Nucleus accumbens (tissue), 56 donors: ENCODE results near the gene HBB.

ENCODE experiments used
- DNase-seq, 56 donors: peaks; one replicate each; lab custom pipeline; 2025; lab: John Stamatoyannopoulos, UW

HBB gene

DNA sequence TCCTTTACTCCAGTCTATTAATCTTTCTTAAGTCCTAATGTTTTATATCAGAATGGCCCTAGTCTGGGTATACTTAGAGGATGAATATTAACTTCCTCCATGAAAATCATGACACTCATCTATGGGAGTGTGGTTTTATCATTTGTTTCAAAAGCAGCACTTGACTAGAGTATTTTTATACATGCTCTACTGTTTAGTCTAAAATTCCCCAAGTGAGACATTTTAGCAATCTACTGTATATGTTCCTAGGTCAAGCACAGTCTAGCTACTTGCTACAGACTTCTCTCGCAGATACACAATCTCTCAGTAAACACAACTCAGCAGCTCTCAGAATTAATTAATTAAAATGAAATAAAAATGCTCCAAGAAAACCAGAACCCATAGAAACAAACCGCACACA lies 2.9 kb upstream of the HBB start:
- no peak for DNase-seq

- DNase-seq = no peak
Measured at GRCh38 chr11:5229356-5229755, 2.5 kb upstream of the HBB start.

DNA sequence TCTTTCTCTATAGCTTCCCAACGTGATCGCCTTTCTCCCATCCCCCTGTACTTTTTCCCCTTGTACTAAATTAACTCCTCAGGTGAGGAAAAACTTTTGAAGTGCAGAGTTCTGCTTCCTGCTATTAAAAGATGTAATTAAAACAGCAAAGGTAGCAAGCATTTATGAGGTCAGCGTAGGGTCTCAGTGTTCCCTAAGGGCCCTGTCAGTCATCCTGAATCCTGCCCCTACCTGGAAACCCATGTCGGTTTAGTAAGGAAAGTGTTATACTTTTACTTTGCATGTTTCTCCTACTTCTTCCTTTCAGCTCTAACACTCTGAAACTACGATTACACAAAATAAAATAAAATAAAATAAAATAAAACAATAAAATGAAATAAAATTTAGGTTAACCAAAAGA lies 1.3 kb upstream of the HBB start:
- no peak for DNase-seq

DNA sequence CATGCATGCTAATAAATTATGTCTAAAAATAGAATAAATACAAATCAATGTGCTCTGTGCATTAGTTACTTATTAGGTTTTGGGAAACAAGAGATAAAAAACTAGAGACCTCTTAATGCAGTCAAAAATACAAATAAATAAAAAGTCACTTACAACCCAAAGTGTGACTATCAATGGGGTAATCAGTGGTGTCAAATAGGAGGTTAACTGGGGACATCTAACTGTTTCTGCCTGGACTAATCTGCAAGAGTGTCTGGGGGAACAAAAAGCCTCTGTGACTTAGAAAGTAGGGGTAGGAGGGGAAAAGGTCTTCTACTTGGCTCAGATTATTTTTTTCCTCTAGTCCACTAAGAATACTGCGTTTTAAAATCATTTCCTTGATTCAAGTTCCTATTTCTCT lies 810 bp upstream of the HBB start:
- no peak for DNase-seq

- DNase-seq = no peak
Measured at GRCh38 chr11:5225480-5225871, 1.4 kb downstream of the HBB start.

- DNase-seq = no peak
Measured at GRCh38 chr11:5224538-5225479, 2.1 kb downstream of the HBB start.

DNA sequence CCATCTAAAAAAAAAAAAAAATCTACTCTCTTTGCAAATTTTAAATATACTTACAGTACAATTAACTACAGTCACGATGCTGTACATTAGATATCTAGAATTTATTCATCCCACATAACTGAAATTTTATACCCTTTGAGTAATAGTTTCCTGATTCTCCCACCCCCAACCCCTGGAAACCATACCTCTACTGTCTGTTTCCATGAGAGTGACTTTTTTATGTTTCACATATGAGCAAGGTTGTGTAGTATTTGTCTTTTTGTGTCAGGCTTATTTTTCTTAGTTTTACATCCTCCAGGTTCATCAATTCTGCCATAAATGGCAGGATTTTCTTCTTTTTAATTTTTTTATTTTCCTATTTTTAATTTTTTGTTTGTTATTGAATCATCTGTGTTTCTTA lies 3.2 kb downstream of the HBB start:
- DNase-seq = no peak

GRCh38 chr11:5223146-5223545 lies 3.7 kb downstream of the HBB start:
- no peak for DNase-seq

DNA sequence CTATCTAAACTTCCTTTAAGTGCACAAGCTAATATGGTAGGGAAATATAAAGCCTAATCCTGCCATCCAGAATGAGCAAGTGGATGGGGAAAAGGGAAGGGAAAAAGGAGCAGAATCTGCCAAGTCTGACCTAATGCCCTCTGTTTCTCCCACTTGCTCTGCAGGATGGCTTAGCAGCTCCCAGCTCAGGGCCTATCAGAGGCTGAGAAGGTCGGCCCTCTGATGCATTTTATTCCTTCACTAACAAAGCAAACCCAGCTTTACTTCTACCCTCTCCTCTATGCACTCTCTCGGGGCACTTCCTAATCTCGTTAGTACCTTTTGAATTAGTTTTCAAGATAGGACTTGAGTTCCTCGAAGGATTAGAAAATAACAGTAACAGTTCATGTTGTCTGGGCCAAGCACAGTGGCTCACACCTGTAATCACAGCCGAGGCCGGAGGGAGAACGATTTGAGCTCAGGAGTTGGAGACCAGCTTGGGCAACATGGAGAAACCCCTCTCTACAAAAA lies 16.4 kb downstream of the HBB start:
- DNase-seq = no peak

- no peak for DNase-seq
Measured at GRCh38 chr11:5204787-5205186, 22.1 kb downstream of the HBB start.

DNA sequence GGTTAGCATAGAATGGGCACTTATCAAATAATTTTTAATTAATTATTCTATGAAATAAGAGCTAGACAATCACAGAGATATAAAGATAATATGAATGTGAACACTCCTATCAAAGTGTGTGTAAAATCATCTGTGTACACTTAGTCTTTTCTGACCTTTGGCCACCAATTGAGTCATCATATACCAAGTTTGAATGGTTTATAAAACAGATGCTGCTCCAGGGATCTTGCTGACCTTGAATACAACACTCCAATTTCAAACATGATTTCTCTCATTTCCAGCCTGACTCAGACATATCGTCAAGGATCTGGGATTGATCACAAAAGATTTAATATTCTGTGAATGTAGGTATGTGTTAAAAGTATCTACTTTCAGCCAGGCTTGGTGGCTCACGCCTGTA lies 23.5 kb downstream of the HBB start:
- DNase-seq = no peak

DNA sequence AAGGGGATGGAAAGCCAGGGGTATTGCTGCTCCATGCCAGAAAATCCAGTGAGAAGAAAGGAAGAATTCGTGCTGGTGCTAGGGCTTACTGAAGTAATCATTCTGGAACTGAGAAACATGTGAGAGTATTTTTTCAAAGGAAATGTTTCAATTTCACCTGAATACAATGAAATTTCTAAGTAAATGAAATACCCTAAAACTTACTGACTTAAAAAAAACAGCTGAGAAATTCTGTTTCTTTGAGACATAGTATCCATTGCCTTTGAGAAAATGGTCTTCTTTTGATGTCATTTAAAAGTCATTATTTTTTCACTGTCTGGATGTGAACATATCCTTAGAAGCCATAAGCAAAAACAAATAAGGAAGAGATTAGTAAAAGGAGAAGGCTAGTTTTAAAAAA lies 26.3 kb downstream of the HBB start, which contains the start of gene OR51V1:
Gene OR51V1 (minus strand): TSS at position 101 of the 400 bp plus-strand sequence. CDS start 0 bp downstream, at position 101.
- no peak for DNase-seq

GRCh38 chr11:5198285-5198684 lies 28.6 kb downstream of the HBB start:
- no peak for DNase-seq

GRCh38 chr11:5197536-5197935 lies 29.3 kb downstream of the HBB start:
- DNase-seq = no peak

DNA sequence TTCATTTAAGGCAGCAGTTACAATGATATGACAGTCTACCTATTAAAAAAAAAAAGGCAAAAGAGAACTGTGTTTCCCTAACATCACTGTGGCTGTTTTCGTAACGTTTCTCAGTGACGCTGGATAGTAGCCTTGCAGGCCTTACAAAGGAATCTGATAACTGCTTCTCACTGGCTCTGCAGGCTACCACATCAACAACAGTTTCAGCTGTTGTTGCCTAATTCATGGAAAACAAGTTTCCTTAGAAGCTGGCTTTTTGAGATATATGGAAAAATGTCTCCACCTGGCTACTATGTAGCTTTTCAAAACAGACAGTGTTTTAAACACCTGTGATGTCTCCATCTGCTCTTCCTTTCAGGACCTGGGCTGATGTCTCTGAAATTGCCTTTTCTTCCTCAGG lies 30.1 kb downstream of the HBB start:
- DNase-seq = no peak

DNA sequence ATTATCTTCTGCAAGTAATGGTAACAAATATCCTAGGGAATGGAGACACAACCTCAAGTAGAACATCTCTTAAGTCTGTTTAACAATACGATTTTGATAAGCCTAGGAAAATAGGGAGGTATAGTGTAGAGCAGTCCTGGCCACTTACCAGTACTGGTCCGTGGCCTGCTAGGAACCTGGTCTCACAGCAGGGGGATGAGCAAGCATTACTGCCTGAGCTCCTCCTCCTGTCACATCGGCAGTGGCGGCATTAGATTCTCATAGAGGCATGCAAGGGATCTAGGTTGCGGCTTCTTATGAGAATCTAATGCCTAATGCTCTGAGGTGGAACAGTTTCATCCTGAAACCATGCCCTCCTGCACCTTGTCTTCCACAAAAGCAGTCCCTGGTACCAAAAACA lies 30.8 kb downstream of the HBB start:
- DNase-seq = no peak

GRCh38 chr11:5192738-5193137 lies 34.1 kb downstream of the HBB start:
- no peak for DNase-seq

- no peak for DNase-seq
Measured at GRCh38 chr11:5188201-5188600, 38.7 kb downstream of the HBB start.

GRCh38 chr11:5178046-5178837 lies 48.6 kb downstream of the HBB start:
- DNase-seq = no peak
